ENCODE measurements around the gene SLC39A11.

The SLC39A11 gene

GRCh38 chr17:72775919-72776318 is 316.6 kb downstream of the SLC39A11 start:
- TF ChIP-seq EP300 (IDR thresholded peaks at IDR 0.05; ENCODE audit: borderline replicate concordance) (no peak), USF1 (IDR thresholded peaks at IDR 0.05) (no peak)

GRCh38 chr17:72775237-72775636 is 317.3 kb downstream of the SLC39A11 start:
- TF ChIP-seq RAD21 (IDR thresholded peaks at IDR 0.05; ENCODE audit: low read depth) (no peak), YY1 (IDR thresholded peaks at IDR 0.05; ENCODE audit: low read depth) (no peak), TCF12 (IDR thresholded peaks at IDR 0.05; ENCODE audit: low read depth) (no peak), FOXM1 (IDR thresholded peaks at IDR 0.05; ENCODE audit: borderline replicate concordance, low read depth) (no peak), USF1 (IDR thresholded peaks at IDR 0.05) (no peak), ZBTB7A (IDR thresholded peaks at IDR 0.05; ENCODE audit: low read depth) (no peak), MAX (IDR thresholded peaks at IDR 0.05) (no peak)

- TF ChIP-seq MAX (IDR thresholded peaks at IDR 0.05) = no peak
- TF ChIP-seq EP300 (IDR thresholded peaks at IDR 0.05; ENCODE audit: borderline replicate concordance) = no peak
- TF ChIP-seq EGR1 (IDR thresholded peaks at IDR 0.05) = no peak
- TF ChIP-seq YY1 (IDR thresholded peaks at IDR 0.05; ENCODE audit: low read depth) = no peak
- TF ChIP-seq USF1 (IDR thresholded peaks at IDR 0.05) = no peak
- no peak for TF ChIP-seq TCF12 (IDR thresholded peaks at IDR 0.05; ENCODE audit: low read depth)
- no peak for TF ChIP-seq CEBPB (IDR thresholded peaks at IDR 0.05)
- TF ChIP-seq REST (IDR thresholded peaks at IDR 0.05; ENCODE audit: low read depth) = no peak
- no peak for TF ChIP-seq CREB1 (IDR thresholded peaks at IDR 0.05; ENCODE audit: low read depth)
- TF ChIP-seq NFIC (IDR thresholded peaks at IDR 0.05) = no peak
- no peak for TF ChIP-seq ZBTB7A (IDR thresholded peaks at IDR 0.05; ENCODE audit: low read depth)
- no peak for TF ChIP-seq TAF1 (IDR thresholded peaks at IDR 0.05; ENCODE audit: low read depth)
- TF ChIP-seq FOXM1 (IDR thresholded peaks at IDR 0.05; ENCODE audit: borderline replicate concordance, low read depth) = no peak
- TF ChIP-seq RAD21 (IDR thresholded peaks at IDR 0.05; ENCODE audit: low read depth) = no peak
- TF ChIP-seq TEAD4 (IDR thresholded peaks at IDR 0.05) = no peak
Observed at GRCh38 chr17:72774236-72774635, 318.3 kb downstream of the SLC39A11 start.

- no peak for TF ChIP-seq ZBTB7A (IDR thresholded peaks at IDR 0.05; ENCODE audit: low read depth)
Observed at GRCh38 chr17:72772331-72772821, 320.1 kb downstream of the SLC39A11 start.

GRCh38 chr17:72771734-72772133 is 320.8 kb downstream of the SLC39A11 start:
- TF ChIP-seq TAF1 (IDR thresholded peaks at IDR 0.05; ENCODE audit: low read depth) = no peak
- TF ChIP-seq REST (IDR thresholded peaks at IDR 0.05; ENCODE audit: low read depth) = no peak
- TF ChIP-seq MAX (IDR thresholded peaks at IDR 0.05) = no peak
- no peak for TF ChIP-seq TEAD4 (IDR thresholded peaks at IDR 0.05)
- TF ChIP-seq RAD21 (IDR thresholded peaks at IDR 0.05; ENCODE audit: low read depth) = no peak
- TF ChIP-seq YY1 (IDR thresholded peaks at IDR 0.05; ENCODE audit: low read depth) = no peak
- no peak for TF ChIP-seq FOXM1 (IDR thresholded peaks at IDR 0.05; ENCODE audit: borderline replicate concordance, low read depth)
- TF ChIP-seq NFIC (IDR thresholded peaks at IDR 0.05) = no peak
- TF ChIP-seq EGR1 (IDR thresholded peaks at IDR 0.05) = no peak
- TF ChIP-seq EP300 (IDR thresholded peaks at IDR 0.05; ENCODE audit: borderline replicate concordance) = no peak
- no peak for TF ChIP-seq USF1 (IDR thresholded peaks at IDR 0.05)
- TF ChIP-seq CREB1 (IDR thresholded peaks at IDR 0.05; ENCODE audit: low read depth) = no peak
- TF ChIP-seq ZBTB7A (IDR thresholded peaks at IDR 0.05; ENCODE audit: low read depth) = no peak
- TF ChIP-seq CEBPB (IDR thresholded peaks at IDR 0.05) = no peak
- no peak for TF ChIP-seq TCF12 (IDR thresholded peaks at IDR 0.05; ENCODE audit: low read depth)
